Thyroid gland (tissue), 4 donors: ENCODE measurements around the gene OR2L8.
"Not testable (repeated sequence)": the region's sequence is repeated elsewhere in the genome, so short reads cannot be mapped to it uniquely, and the experiment has no call there.

Experiments
- POLR2A ChIP-seq, 2 donors: fragments of 450-650 bp; IDR thresholded peaks; one replicate each; pipeline ENCODE4 v1.6.1; 2017; ENCODE audit warnings: antibody characterized with exemption in 2 of 2, mild to moderate bottlenecking in 2 of 2, moderate library complexity in 1 of 2
- TF ChIP-seq, protein P1 (sequence below), 6 experiments: fragments of 200-600 bp in 3 of 6; fragments of 450-650 bp in 3 of 6; sonication (generic) in 3 of 6; IDR thresholded peaks; one replicate each; pipeline ENCODE4 v1.5.1; 2016 to 2019; ENCODE audit warnings: antibody characterized with exemption in 6 of 6, mild to moderate bottlenecking in 2 of 6, inconsistent platforms in 1 of 6, moderate library complexity in 1 of 6

DNA sequence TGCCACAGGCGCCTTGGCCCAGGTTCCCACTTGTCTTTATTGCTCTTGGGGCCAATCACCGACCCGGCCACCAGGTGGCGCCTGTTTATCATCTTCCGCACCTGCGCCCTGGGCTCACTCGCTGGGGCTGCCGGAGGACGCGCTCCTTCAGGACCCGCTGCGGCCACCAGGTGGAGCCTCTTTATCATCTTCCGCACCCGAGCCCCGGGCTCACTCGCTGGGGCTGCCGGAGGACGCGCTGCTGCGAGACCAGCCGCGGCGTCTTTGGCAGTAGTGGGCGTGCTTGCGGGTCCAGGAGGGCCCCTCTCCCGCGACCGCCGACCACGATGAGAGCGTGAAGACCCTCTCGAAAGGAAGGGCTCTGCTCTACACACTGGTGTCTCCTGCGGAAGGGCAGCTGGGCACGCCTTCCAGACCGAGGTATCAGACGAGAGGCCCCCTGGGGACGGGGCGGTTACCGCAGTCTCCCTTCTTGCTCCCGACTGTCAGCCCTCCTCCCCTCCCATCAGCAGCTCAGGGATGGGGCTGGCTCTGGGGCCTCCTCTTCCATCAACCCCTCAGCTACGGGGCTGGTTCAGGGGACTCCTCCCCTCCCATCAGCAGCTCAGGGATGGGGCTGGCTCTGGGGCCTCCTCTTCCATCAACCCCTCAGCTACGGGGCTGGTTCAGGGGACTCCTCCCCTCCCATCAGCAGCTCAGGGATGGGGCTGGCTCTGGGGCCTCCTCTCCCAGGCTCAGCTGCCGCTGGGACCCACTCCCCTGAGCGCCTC, 11.5 kb upstream of the OR2L8 start:
- TF ChIP-seq, protein P1, sequence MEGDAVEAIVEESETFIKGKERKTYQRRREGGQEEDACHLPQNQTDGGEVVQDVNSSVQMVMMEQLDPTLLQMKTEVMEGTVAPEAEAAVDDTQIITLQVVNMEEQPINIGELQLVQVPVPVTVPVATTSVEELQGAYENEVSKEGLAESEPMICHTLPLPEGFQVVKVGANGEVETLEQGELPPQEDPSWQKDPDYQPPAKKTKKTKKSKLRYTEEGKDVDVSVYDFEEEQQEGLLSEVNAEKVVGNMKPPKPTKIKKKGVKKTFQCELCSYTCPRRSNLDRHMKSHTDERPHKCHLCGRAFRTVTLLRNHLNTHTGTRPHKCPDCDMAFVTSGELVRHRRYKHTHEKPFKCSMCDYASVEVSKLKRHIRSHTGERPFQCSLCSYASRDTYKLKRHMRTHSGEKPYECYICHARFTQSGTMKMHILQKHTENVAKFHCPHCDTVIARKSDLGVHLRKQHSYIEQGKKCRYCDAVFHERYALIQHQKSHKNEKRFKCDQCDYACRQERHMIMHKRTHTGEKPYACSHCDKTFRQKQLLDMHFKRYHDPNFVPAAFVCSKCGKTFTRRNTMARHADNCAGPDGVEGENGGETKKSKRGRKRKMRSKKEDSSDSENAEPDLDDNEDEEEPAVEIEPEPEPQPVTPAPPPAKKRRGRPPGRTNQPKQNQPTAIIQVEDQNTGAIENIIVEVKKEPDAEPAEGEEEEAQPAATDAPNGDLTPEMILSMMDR (IDR thresholded peaks at IDR 0.05) = peak; percentile 54 to 94 (median 74)
- TF ChIP-seq POLR2A (IDR thresholded peaks at IDR 0.05) = not testable (repeated sequence)
